ENCODE results near the gene CLEC17A.

- TF ChIP-seq CTCF (IDR thresholded peaks at IDR 0.05; ENCODE audit: control extremely low read depth in 1 of 3, insufficient read depth in 1 of 3, low read depth in 1 of 3, low read length in 3 of 3) (no peak), POLR2A (IDR thresholded peaks at IDR 0.05; ENCODE audit: control extremely low read depth in 1 of 2, low read depth in 2 of 2, low read length in 2 of 2) (no peak), POLR2AphosphoS5 (IDR thresholded peaks at IDR 0.05; ENCODE audit: low read depth, low read length) (no peak), TAF1 (IDR thresholded peaks at IDR 0.05; ENCODE audit: low read depth, low read length) (no peak), ZNF274 (IDR thresholded peaks at IDR 0.05; ENCODE audit: borderline replicate concordance, extremely low read depth, low read length) (no peak)
Measured at GRCh38 chr19:14612657-14613056, 29.8 kb downstream of the CLEC17A start.
